WTC11 (cell line): Measurements from ENCODE around the gene CRB2. TPM values are rescaled to one million over a fixed set of nuclear protein-coding genes. Genes with fewer than 3 reads are reported as not detected.
A peak's percentile ranks its signal among the peaks of the same experiment; 100 is the strongest.

Experiments used
- ATAC-seq: fragments of 200-7000 bp; cut with Tn5 transposase; 2 replicates; pipeline ENCODE4 v1.10.0; 2021; ENCODE audit warnings: mild to moderate bottlenecking, moderate library complexity
- CTCF ChIA-PET: fragments of 300-600 bp; sonication (Branson Sonifier 250); formaldehyde crosslinking; loops from one replicate; lab custom pipeline; 2021; ENCODE audit warnings: antibody characterized with exemption; lab: Charles Lee
- POLR2A ChIA-PET: fragments of 350-600 bp; sonication (Branson Sonifier 250); formaldehyde crosslinking; loops from one replicate; lab custom pipeline; 2021; ENCODE audit warnings: antibody characterized with exemption; lab: Charles Lee
- DNase-seq: peaks from one replicate; pipeline ENCODE4 v3.0.0; 2021; ENCODE audit warnings: low spot score
- H3K27ac Mint-ChIP-seq: 2 replicates; pipeline ENCODE4 v1.8.0; 2021; ENCODE audit warnings: mixed read lengths
- H3K27me3 Mint-ChIP-seq: 2 replicates; pipeline ENCODE4 v1.8.0; 2021; ENCODE audit warnings: low read depth, mild to moderate bottlenecking, moderate library complexity, mixed read lengths
- H3K36me3 Mint-ChIP-seq: 2 replicates; pipeline ENCODE4 v1.8.0; 2021; ENCODE audit warnings: mixed read lengths
- H3K4me1 Mint-ChIP-seq: 2 replicates; pipeline ENCODE4 v1.8.0; 2022; ENCODE audit warnings: mixed read lengths
- H3K4me3 Mint-ChIP-seq: 2 replicates; pipeline ENCODE4 v1.8.0; 2021; ENCODE audit warnings: mild to moderate bottlenecking, moderate library complexity, mixed read lengths
- H3K9me3 Mint-ChIP-seq: 2 replicates; pipeline ENCODE4 v1.8.0; 2021; ENCODE audit warnings: mixed read lengths
- ATF6 ChIP-seq: sonication (generic); formaldehyde crosslinking; IDR thresholded peaks from 2 replicates; pipeline ENCODE4 v1.8.1; 2023; ENCODE audit warnings: mild to moderate bottlenecking, missing genetic modification reagents
- GTF2I ChIP-seq: fragments of 250-450 bp; sonication (Bioruptor Pico); conservative IDR thresholded peaks from 2 replicates; pipeline ENCODE4 v1.4.0; 2021; ENCODE audit warnings: mild to moderate bottlenecking
- PRDM15 ChIP-seq: sonication (generic); formaldehyde crosslinking; IDR thresholded peaks from 2 replicates; pipeline ENCODE4 v1.8.0; 2022; ENCODE audit warnings: missing genetic modification reagents
- ZNF121 ChIP-seq: sonication (generic); formaldehyde crosslinking; IDR thresholded peaks from 2 replicates; pipeline ENCODE4 v1.8.0; 2023; ENCODE audit warnings: missing genetic modification reagents
- ZNF219 ChIP-seq: sonication (generic); formaldehyde crosslinking; IDR thresholded peaks from 2 replicates; pipeline ENCODE4 v1.8.0; 2023; ENCODE audit warnings: missing genetic modification reagents, mild to moderate bottlenecking, borderline replicate concordance
- ZNF423 ChIP-seq: fragments of 250-450 bp; sonication (Bioruptor Pico); IDR thresholded peaks from 2 replicates; pipeline ENCODE4 v2.1.2; 2022; ENCODE audit warnings: mild to moderate bottlenecking, moderate library complexity
- ZNF671 ChIP-seq: fragments of 250-450 bp; sonication (Bioruptor Pico); IDR thresholded peaks from 2 replicates; pipeline ENCODE4 v1.8.0; 2021; ENCODE audit warnings: mild to moderate bottlenecking
- total RNA-seq: library from RNA; stranded (reverse); gene quantifications from 3 replicates; pipeline ENCODE4 v1.2.3, GENCODE V29; 2021

The CRB2 gene
- total RNA-seq, 1 experiment from 2014 or later = 3.5 TPM

- TF ChIP-seq PRDM15 (CRISPR knock-in tag) (no peak), GTF2I (CRISPR knock-in tag) (no peak)
- TF ChIP-seq, all 79 proteins: peak for 0
These were observed 34.3 kb upstream of the CRB2 start (continued) for GRCh38 chr9:123321616-123322272.

- peak; percentile 25; the same call in 1 of the 2 replicates for ATAC-seq
- Mint-ChIP-seq H3K4me3 (no peak overlapping the region), H3K27me3 (no peaks in the 10 kb centered on the region; the same call in 1 of the 2 replicates), H3K27ac (peak overlapping the region; percentile 51; the same call in 1 of the 2 replicates), H3K4me1 (peaks cover 20% of the 10 kb centered on the region), H3K36me3 (no peaks in the 10 kb centered on the region), H3K9me3 (peaks cover 10% of the 10 kb centered on the region)
- DNase-seq = no peak
- POLR2A ChIA-PET = no interaction called here
- CTCF ChIA-PET = no interaction called here
- TF ChIP-seq ZNF423 (CRISPR knock-in tag) (peak; percentile 48; the same call in 1 of the 2 replicates), PRDM15 (CRISPR knock-in tag) (no peak)
These were observed 33.5 kb upstream of the CRB2 start for GRCh38 chr9:123322273-123323195.

- Mint-ChIP-seq H3K4me3 (no peak overlapping the region), H3K36me3 (no peaks in the 10 kb centered on the region), H3K4me1 (peaks cover 24% of the 10 kb centered on the region), H3K27me3 (no peaks in the 10 kb centered on the region; the same call in 1 of the 2 replicates), H3K9me3 (peaks cover 10% of the 10 kb centered on the region), H3K27ac (peak overlapping the region; percentile 51; the same call in 1 of the 2 replicates)
- ATAC-seq (peak; percentile 32), DNase-seq (no peak)
- POLR2A ChIA-PET = no interaction called here
- CTCF ChIA-PET = no interaction called here
- TF ChIP-seq ZNF671 (CRISPR knock-in tag) (no peak), GTF2I (CRISPR knock-in tag) (0 out of 2 replicates have a peak, but pooled peaks have one; percentile 25), ZNF121 (CRISPR knock-in tag) (peak; percentile 73; the same call in 1 of the 2 replicates), ATF6 (no peak), ZNF219 (CRISPR knock-in tag) (no peak)
These were observed 32.6 kb upstream of the CRB2 start for GRCh38 chr9:123323196-123324013.
